Measurements from ENCODE around the gene HMGCL.
"Not testable (repeated sequence)": the region's sequence is repeated elsewhere in the genome, so short reads cannot be mapped to it uniquely, and the experiment has no call there.

HMGCL gene

GRCh38 chr1:23788695-23789094 lies 36.5 kb downstream of the HMGCL start:
- Histone ChIP-seq H3K9me3 (ENCODE audit: severe bottlenecking) (no peaks in the 10 kb centered on the region), H3K4me3 (ENCODE audit: severe bottlenecking) (no peak overlapping the region), H3K27me3 (ENCODE audit: insufficient read depth, poor library complexity, severe bottlenecking) (no peaks in the 10 kb centered on the region), H3K36me3 (ENCODE audit: low read depth) (peaks cover 57% of the 10 kb centered on the region), H3K27ac (ENCODE audit: poor library complexity, severe bottlenecking) (peak overlapping the region; percentile 91), H3K4me1 (ENCODE audit: insufficient read depth, poor library complexity, severe bottlenecking) (peaks cover 20% of the 10 kb centered on the region)
- TF ChIP-seq, protein P1, sequence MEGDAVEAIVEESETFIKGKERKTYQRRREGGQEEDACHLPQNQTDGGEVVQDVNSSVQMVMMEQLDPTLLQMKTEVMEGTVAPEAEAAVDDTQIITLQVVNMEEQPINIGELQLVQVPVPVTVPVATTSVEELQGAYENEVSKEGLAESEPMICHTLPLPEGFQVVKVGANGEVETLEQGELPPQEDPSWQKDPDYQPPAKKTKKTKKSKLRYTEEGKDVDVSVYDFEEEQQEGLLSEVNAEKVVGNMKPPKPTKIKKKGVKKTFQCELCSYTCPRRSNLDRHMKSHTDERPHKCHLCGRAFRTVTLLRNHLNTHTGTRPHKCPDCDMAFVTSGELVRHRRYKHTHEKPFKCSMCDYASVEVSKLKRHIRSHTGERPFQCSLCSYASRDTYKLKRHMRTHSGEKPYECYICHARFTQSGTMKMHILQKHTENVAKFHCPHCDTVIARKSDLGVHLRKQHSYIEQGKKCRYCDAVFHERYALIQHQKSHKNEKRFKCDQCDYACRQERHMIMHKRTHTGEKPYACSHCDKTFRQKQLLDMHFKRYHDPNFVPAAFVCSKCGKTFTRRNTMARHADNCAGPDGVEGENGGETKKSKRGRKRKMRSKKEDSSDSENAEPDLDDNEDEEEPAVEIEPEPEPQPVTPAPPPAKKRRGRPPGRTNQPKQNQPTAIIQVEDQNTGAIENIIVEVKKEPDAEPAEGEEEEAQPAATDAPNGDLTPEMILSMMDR (IDR thresholded peaks at IDR 0.05; ENCODE audit: poor library complexity, severe bottlenecking): no peak
- DNase-seq (ENCODE audit: low spot score): no peak
- ATAC-seq (ENCODE audit: low read depth): no peak

GRCh38 chr1:23787701-23788100 lies 37.5 kb downstream of the HMGCL start:
- H3K4me1 ChIP-seq (ENCODE audit: insufficient read depth, poor library complexity, severe bottlenecking): peaks cover 20% of the 10 kb centered on the region
- ATAC-seq (ENCODE audit: low read depth): no peak
- H3K9me3 ChIP-seq (ENCODE audit: severe bottlenecking): no peaks in the 10 kb centered on the region
- no peaks in the 10 kb centered on the region for H3K27me3 ChIP-seq (ENCODE audit: insufficient read depth, poor library complexity, severe bottlenecking)
- peaks cover 58% of the 10 kb centered on the region for H3K36me3 ChIP-seq (ENCODE audit: low read depth)
- H3K27ac ChIP-seq (ENCODE audit: poor library complexity, severe bottlenecking): no peak overlapping the region
- no peak for DNase-seq (ENCODE audit: low spot score)
- H3K4me3 ChIP-seq (ENCODE audit: severe bottlenecking): no peak overlapping the region
- TF ChIP-seq, protein P1 (IDR thresholded peaks at IDR 0.05; ENCODE audit: poor library complexity, severe bottlenecking): no peak

DNA sequence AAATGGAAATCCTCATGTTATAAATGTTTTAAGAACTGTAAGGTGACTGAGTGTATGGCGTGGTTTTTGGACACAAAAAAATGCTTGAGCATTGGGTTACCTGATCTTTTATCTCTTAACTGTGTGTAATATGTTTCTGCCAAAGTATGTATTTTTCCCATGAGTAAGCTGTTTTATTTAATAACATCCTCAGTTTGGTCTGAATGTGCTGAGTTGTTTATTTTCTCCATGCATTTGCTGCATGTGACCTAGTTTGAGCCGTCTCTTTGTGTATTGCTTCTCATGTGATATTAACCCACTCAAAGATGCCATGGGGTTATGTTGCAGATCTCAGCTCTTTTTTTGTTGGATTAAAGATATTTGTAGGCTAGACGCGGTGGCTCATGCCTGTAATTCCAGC lies 40.4 kb downstream of the HMGCL start:
- Histone ChIP-seq H3K9me3 (ENCODE audit: severe bottlenecking) (no peaks in the 10 kb centered on the region), H3K4me1 (ENCODE audit: insufficient read depth, poor library complexity, severe bottlenecking) (peaks cover 13% of the 10 kb centered on the region), H3K27ac (ENCODE audit: poor library complexity, severe bottlenecking) (no peak overlapping the region), H3K36me3 (ENCODE audit: low read depth) (peaks cover 83% of the 10 kb centered on the region), H3K4me3 (ENCODE audit: severe bottlenecking) (no peak overlapping the region), H3K27me3 (ENCODE audit: insufficient read depth, poor library complexity, severe bottlenecking) (no peaks in the 10 kb centered on the region)
- DNase-seq (ENCODE audit: low spot score) (no peak), ATAC-seq (ENCODE audit: low read depth) (no peak)
- TF ChIP-seq, protein P1 (IDR thresholded peaks at IDR 0.05; ENCODE audit: poor library complexity, severe bottlenecking): no peak

- DNase-seq (ENCODE audit: low spot score): not testable (repeated sequence)
- peaks cover 84% of the 10 kb centered on the region for H3K36me3 ChIP-seq (ENCODE audit: low read depth)
These were observed 42.1 kb downstream of the HMGCL start for GRCh38 chr1:23783141-23783540.

GRCh38 chr1:23779826-23780371 lies 45.3 kb downstream of the HMGCL start:
- Histone ChIP-seq H3K27me3 (ENCODE audit: insufficient read depth, poor library complexity, severe bottlenecking) (no peaks in the 10 kb centered on the region), H3K9me3 (ENCODE audit: severe bottlenecking) (no peaks in the 10 kb centered on the region), H3K4me1 (ENCODE audit: insufficient read depth, poor library complexity, severe bottlenecking) (peaks cover 15% of the 10 kb centered on the region), H3K36me3 (ENCODE audit: low read depth) (peaks cover 56% of the 10 kb centered on the region), H3K4me3 (ENCODE audit: severe bottlenecking) (no peak overlapping the region), H3K27ac (ENCODE audit: poor library complexity, severe bottlenecking) (peak overlapping the region; percentile 41)
- DNase-seq (ENCODE audit: low spot score) (no peak), ATAC-seq (ENCODE audit: low read depth) (peak; percentile 51)
- TF ChIP-seq, protein P1 (IDR thresholded peaks at IDR 0.05; ENCODE audit: poor library complexity, severe bottlenecking): no peak

More at GRCh38 chr1:23783141-23783540, 42.1 kb downstream of the HMGCL start:
- peaks cover 13% of the 10 kb centered on the region for H3K4me1 ChIP-seq (ENCODE audit: insufficient read depth, poor library complexity, severe bottlenecking)
- H3K27ac ChIP-seq (ENCODE audit: poor library complexity, severe bottlenecking); H3K27me3 ChIP-seq (ENCODE audit: insufficient read depth, poor library complexity, severe bottlenecking); H3K4me3 ChIP-seq (ENCODE audit: severe bottlenecking); ATAC-seq (ENCODE audit: low read depth); H3K9me3 ChIP-seq (ENCODE audit: severe bottlenecking): not testable (repeated sequence)
